Activated naive CD8-positive, alpha-beta T cell treated with anti-CD3 and anti-CD28 coated beads for 36 hours (primary cell): ENCODE measurements around the gene RPA3. TPM values are rescaled to one million over a fixed set of nuclear protein-coding genes. Genes with fewer than 3 reads are reported as not detected.
"Not testable (repeated sequence)": the region's sequence is repeated elsewhere in the genome, so short reads cannot be mapped to it uniquely, and the experiment has no call there.

Source experiments
- DNase-seq: peaks from one replicate; pipeline ENCODE4 v3.0.0; 2021
- H3K27ac Mint-ChIP-seq: one replicate; pipeline ENCODE4 v1.8.0; 2022; ENCODE audit warnings: mild to moderate bottlenecking, moderate library complexity, mixed read lengths
- H3K27me3 Mint-ChIP-seq: one replicate; pipeline ENCODE4 v1.8.0; 2022; ENCODE audit warnings: mild to moderate bottlenecking, mixed read lengths
- H3K36me3 Mint-ChIP-seq: one replicate; pipeline ENCODE4 v1.8.0; 2021; ENCODE audit warnings: mild to moderate bottlenecking, mixed read lengths
- H3K4me1 Mint-ChIP-seq: one replicate; pipeline ENCODE4 v1.8.0; 2021; ENCODE audit warnings: mixed read lengths
- H3K4me3 Mint-ChIP-seq: one replicate; pipeline ENCODE4 v1.8.0; 2022; ENCODE audit warnings: mild to moderate bottlenecking, moderate library complexity, mixed read lengths
- H3K9me3 Mint-ChIP-seq: one replicate; pipeline ENCODE4 v1.8.0; 2022; ENCODE audit warnings: mixed read lengths
- total RNA-seq, 2 experiments: library from RNA; stranded (reverse); gene quantifications; one replicate each; pipeline ENCODE4 v1.2.3, GENCODE V29; 2021

Gene RPA3
- total RNA-seq, 2 experiments from 2014 or later = 168 to 174 TPM

- no peak overlapping the region for H3K27ac Mint-ChIP-seq
- no peak overlapping the region for H3K4me3 Mint-ChIP-seq
- DNase-seq = no peak
- peaks cover 6% of the 10 kb centered on the region for H3K9me3 Mint-ChIP-seq
- no peaks in the 10 kb centered on the region for H3K27me3 Mint-ChIP-seq
- H3K36me3 Mint-ChIP-seq = peaks cover 29% of the 10 kb centered on the region
- peaks cover 21% of the 10 kb centered on the region for H3K4me1 Mint-ChIP-seq
Observed at GRCh38 chr7:7665031-7665430, 53.4 kb downstream of the RPA3 start.

GRCh38 chr7:7664291-7664690 is 54.1 kb downstream of the RPA3 start:
- Mint-ChIP-seq H3K4me1 (peaks cover 19% of the 10 kb centered on the region), H3K27me3 (no peaks in the 10 kb centered on the region), H3K4me3 (no peak overlapping the region), H3K9me3 (peaks cover 8% of the 10 kb centered on the region), H3K36me3 (peaks cover 29% of the 10 kb centered on the region), H3K27ac (no peak overlapping the region)
- DNase-seq = no peak

- no peaks in the 10 kb centered on the region for H3K27me3 Mint-ChIP-seq
- H3K4me3 Mint-ChIP-seq = no peak overlapping the region
- no peak overlapping the region for H3K27ac Mint-ChIP-seq
- peaks cover 16% of the 10 kb centered on the region for H3K4me1 Mint-ChIP-seq
- DNase-seq = no peak
- H3K9me3 Mint-ChIP-seq = peaks cover 25% of the 10 kb centered on the region
- H3K36me3 Mint-ChIP-seq = peaks cover 36% of the 10 kb centered on the region
Observed at GRCh38 chr7:7662527-7662926, 55.9 kb downstream of the RPA3 start.

- Mint-ChIP-seq H3K9me3 (peaks cover 36% of the 10 kb centered on the region), H3K36me3 (peaks cover 55% of the 10 kb centered on the region), H3K4me1 (peaks cover 34% of the 10 kb centered on the region)
- DNase-seq, H3K27me3 Mint-ChIP-seq, H3K4me3 Mint-ChIP-seq, H3K27ac Mint-ChIP-seq: not testable (repeated sequence)
Observed at GRCh38 chr7:7656459-7656858, 61.9 kb downstream of the RPA3 start.

GRCh38 chr7:7654964-7655715 is 63.3 kb downstream of the RPA3 start:
- peaks cover 46% of the 10 kb centered on the region for H3K36me3 Mint-ChIP-seq
- H3K9me3 Mint-ChIP-seq = peaks cover 36% of the 10 kb centered on the region
- no peak for DNase-seq
- H3K27ac Mint-ChIP-seq = no peak overlapping the region
- peaks cover 36% of the 10 kb centered on the region for H3K4me1 Mint-ChIP-seq
- no peaks in the 10 kb centered on the region for H3K27me3 Mint-ChIP-seq
- no peak overlapping the region for H3K4me3 Mint-ChIP-seq

- no peak for DNase-seq
- peaks cover 41% of the 10 kb centered on the region for H3K4me1 Mint-ChIP-seq
- no peaks in the 10 kb centered on the region for H3K27me3 Mint-ChIP-seq
- H3K27ac Mint-ChIP-seq = no peak overlapping the region
- H3K9me3 Mint-ChIP-seq = peaks cover 22% of the 10 kb centered on the region
- no peak overlapping the region for H3K4me3 Mint-ChIP-seq
- H3K36me3 Mint-ChIP-seq = peaks cover 32% of the 10 kb centered on the region
Observed at GRCh38 chr7:7653593-7654187, 64.7 kb downstream of the RPA3 start.

GRCh38 chr7:7652798-7653540 is 65.4 kb downstream of the RPA3 start:
- no peak overlapping the region for H3K4me3 Mint-ChIP-seq
- no peak for DNase-seq
- peaks cover 15% of the 10 kb centered on the region for H3K9me3 Mint-ChIP-seq
- H3K27ac Mint-ChIP-seq = no peak overlapping the region
- H3K36me3 Mint-ChIP-seq = peaks cover 25% of the 10 kb centered on the region
- H3K27me3 Mint-ChIP-seq = no peaks in the 10 kb centered on the region
- peaks cover 41% of the 10 kb centered on the region for H3K4me1 Mint-ChIP-seq

GRCh38 chr7:7651479-7651878 is 66.9 kb downstream of the RPA3 start:
- H3K27ac Mint-ChIP-seq = no peak overlapping the region
- no peak for DNase-seq
- H3K4me1 Mint-ChIP-seq = peaks cover 45% of the 10 kb centered on the region
- no peak overlapping the region for H3K4me3 Mint-ChIP-seq
- H3K9me3 Mint-ChIP-seq = peaks cover 4% of the 10 kb centered on the region
- H3K36me3 Mint-ChIP-seq = peaks cover 14% of the 10 kb centered on the region
- no peaks in the 10 kb centered on the region for H3K27me3 Mint-ChIP-seq

GRCh38 chr7:7650682-7651206 is 67.7 kb downstream of the RPA3 start:
- peaks cover 46% of the 10 kb centered on the region for H3K4me1 Mint-ChIP-seq

GRCh38 chr7:7647495-7648036 is 70.8 kb downstream of the RPA3 start:
- no peak for DNase-seq
- Mint-ChIP-seq H3K27ac (no peak overlapping the region), H3K27me3 (no peaks in the 10 kb centered on the region), H3K4me1 (peaks cover 46% of the 10 kb centered on the region), H3K36me3 (peaks cover 36% of the 10 kb centered on the region), H3K9me3 (peaks cover 4% of the 10 kb centered on the region), H3K4me3 (no peak overlapping the region)

More at GRCh38 chr7:7650682-7651206, 67.7 kb downstream of the RPA3 start:
- Mint-ChIP-seq H3K36me3 (peaks cover 14% of the 10 kb centered on the region), H3K27ac (no peak overlapping the region), H3K27me3 (no peaks in the 10 kb centered on the region), H3K4me3 (no peak overlapping the region), H3K9me3 (peaks cover 2% of the 10 kb centered on the region)
- DNase-seq = no peak

- H3K36me3 Mint-ChIP-seq = peaks cover 54% of the 10 kb centered on the region
- no peaks in the 10 kb centered on the region for H3K27me3 Mint-ChIP-seq
- DNase-seq = no peak
- peaks cover 30% of the 10 kb centered on the region for H3K4me1 Mint-ChIP-seq
- H3K27ac Mint-ChIP-seq = peak overlapping the region; percentile 16
- peaks cover 4% of the 10 kb centered on the region for H3K9me3 Mint-ChIP-seq
- H3K4me3 Mint-ChIP-seq = peak overlapping the region; percentile 95
Observed at GRCh38 chr7:7642081-7642480, 76.3 kb downstream of the RPA3 start.

GRCh38 chr7:7641129-7641663 is 77.2 kb downstream of the RPA3 start:
- Mint-ChIP-seq H3K9me3 (peaks cover 3% of the 10 kb centered on the region), H3K36me3 (peaks cover 52% of the 10 kb centered on the region), H3K27me3 (no peaks in the 10 kb centered on the region), H3K4me3 (peak overlapping the region; percentile 95), H3K4me1 (peaks cover 29% of the 10 kb centered on the region), H3K27ac (peak overlapping the region; percentile 100)
- DNase-seq = no peak

- peak within 1 kb of the TSS; percentile 100 for H3K27ac Mint-ChIP-seq
- H3K36me3 Mint-ChIP-seq = peaks cover 49% of the 10 kb centered on the region
Observed at GRCh38 chr7:7640221-7641128, 77.9 kb downstream of the RPA3 start, which contains the start of gene UMAD1. UMAD1 (plus strand) TSS chr7:7640752; CDS start chr7:7673372, 32,620 bp downstream.

GRCh38 chr7:7639847-7640220 is 78.6 kb downstream of the RPA3 start:
- H3K27ac Mint-ChIP-seq = peak overlapping the region; percentile 100
- peaks cover 46% of the 10 kb centered on the region for H3K36me3 Mint-ChIP-seq
- H3K4me1 Mint-ChIP-seq = peaks cover 25% of the 10 kb centered on the region

More at GRCh38 chr7:7640221-7641128, 77.9 kb downstream of the RPA3 start, which contains the start of gene UMAD1:
- H3K4me1 Mint-ChIP-seq = peaks cover 25% of the 10 kb centered on the region
- H3K27me3 Mint-ChIP-seq = no peaks in the 10 kb centered on the region
- peak; percentile 97 for DNase-seq
- no peaks in the 10 kb centered on the region for H3K9me3 Mint-ChIP-seq
- peak within 1 kb of the TSS; percentile 95 for H3K4me3 Mint-ChIP-seq

More at GRCh38 chr7:7639847-7640220, 78.6 kb downstream of the RPA3 start:
- Mint-ChIP-seq H3K27me3 (no peaks in the 10 kb centered on the region), H3K9me3 (no peaks in the 10 kb centered on the region), H3K4me3 (peak overlapping the region; percentile 95)
- DNase-seq = peak; percentile 52
